HEK293 (cell line): ENCODE results near the gene CCDC178.
A peak's percentile ranks its signal among the peaks of the same experiment; 100 is the strongest.

Source experiments
- CTCF ChIA-PET: fragments of 350-600 bp; formaldehyde crosslinking; extraction: SDS; loops from one replicate; lab custom pipeline; 2021; ENCODE audit warnings: antibody characterized with exemption; lab: Yijun Ruan, JAX
- POLR2A ChIA-PET: fragments of 300-600 bp; formaldehyde crosslinking; extraction: SDS; loops from one replicate; lab custom pipeline; 2020; ENCODE audit warnings: antibody characterized with exemption, inconsistent platforms; lab: Yijun Ruan, JAX
- H3K27ac ChIP-seq: fragments of 200-500 bp; sonication (Bioruptor generic); 2 replicates; pipeline ENCODE4 v1.5.1; 2014; ENCODE audit warnings: low read depth, low read length, control low read depth, inconsistent platforms; ENCODE audit errors: extremely low read depth
- H3K36me3 ChIP-seq, 2 experiments: fragments of 200-500 bp in 1 of 2; sonication (Bioruptor generic) in 1 of 2; 1 replicate in 1 of 2; 2 replicates in 1 of 2; pipeline ENCODE4 v1.5.1; 2014 to 2017; ENCODE audit warnings: inconsistent platforms in 2 of 2, low read length in 2 of 2; ENCODE audit not compliant: control insufficient read depth in 2 of 2, insufficient read depth in 1 of 2
- H3K4me1 ChIP-seq: fragments of 200-500 bp; sonication (Bioruptor generic); 2 replicates; pipeline ENCODE4 v1.5.1; 2014; ENCODE audit warnings: mild to moderate bottlenecking, low read length, inconsistent platforms; ENCODE audit not compliant: control insufficient read depth, insufficient read depth
- H3K4me3 ChIP-seq: 2 replicates; pipeline ENCODE4 v1.5.1; 2011; ENCODE audit warnings: low read depth, mild to moderate bottlenecking, control low read depth, low read length, moderate library complexity
- H3K9me3 ChIP-seq: fragments of 200-500 bp; sonication (Bioruptor generic); 2 replicates; pipeline ENCODE4 v1.5.1; 2014; ENCODE audit warnings: low read depth, low read length, inconsistent platforms; ENCODE audit not compliant: control insufficient read depth, insufficient read depth
- CTCF ChIP-seq: fragments of 450-650 bp; formaldehyde crosslinking; IDR thresholded peaks from 2 replicates; pipeline ENCODE4 v1.5.1; 2016; ENCODE audit warnings: missing biosample characterization, missing genetic modification characterization
- EGR2 ChIP-seq: fragments of 450-650 bp; formaldehyde crosslinking; IDR thresholded peaks from 2 replicates; pipeline ENCODE4 v1.5.1; 2016; ENCODE audit warnings: low read depth, missing biosample characterization, missing genetic modification characterization
- GFI1B ChIP-seq: fragments of 450-650 bp; formaldehyde crosslinking; IDR thresholded peaks from 2 replicates; pipeline ENCODE4 v1.5.1; 2016; ENCODE audit warnings: missing biosample characterization, missing genetic modification characterization
- GLIS2 ChIP-seq: fragments of 450-650 bp; formaldehyde crosslinking; IDR thresholded peaks from 2 replicates; pipeline ENCODE4 v1.5.1; 2016; ENCODE audit warnings: missing biosample characterization, missing genetic modification characterization
- IKZF3 ChIP-seq: fragments of 450-650 bp; IDR thresholded peaks from 2 replicates; pipeline ENCODE4 v1.5.0; 2018; ENCODE audit warnings: missing biosample characterization, mild to moderate bottlenecking, missing genetic modification characterization, moderate library complexity
- KLF9 ChIP-seq: fragments of 450-650 bp; formaldehyde crosslinking; IDR thresholded peaks from 2 replicates; pipeline ENCODE4 v1.5.1; 2016; ENCODE audit warnings: missing biosample characterization, missing genetic modification characterization, low read depth
- MZF1 ChIP-seq: fragments of 450-650 bp; formaldehyde crosslinking; IDR thresholded peaks from 2 replicates; pipeline ENCODE4 v1.5.1; 2017; ENCODE audit warnings: missing biosample characterization, missing genetic modification characterization, borderline replicate concordance
- PBX3 ChIP-seq: sonication (generic); formaldehyde crosslinking; IDR thresholded peaks from 2 replicates; pipeline ENCODE4 v1.8.1; 2022; ENCODE audit warnings: mild to moderate bottlenecking, moderate library complexity, missing genetic modification reagents
- PRDM1 ChIP-seq: fragments of 450-650 bp; formaldehyde crosslinking; IDR thresholded peaks from 2 replicates; pipeline ENCODE4; 2016; ENCODE audit warnings: missing biosample characterization, missing genetic modification characterization
- ZBTB11 ChIP-seq: fragments of 450-650 bp; formaldehyde crosslinking; conservative IDR thresholded peaks from 2 replicates; pipeline ENCODE4 v1.5.1; 2016; ENCODE audit warnings: low read depth, missing biosample characterization, missing genetic modification characterization
- ZBTB17 ChIP-seq: fragments of 450-650 bp; formaldehyde crosslinking; IDR thresholded peaks from 2 replicates; pipeline ENCODE4 v1.5.1; 2016; ENCODE audit warnings: missing biosample characterization, missing genetic modification characterization
- ZBTB20 ChIP-seq: fragments of 450-650 bp; formaldehyde crosslinking; IDR thresholded peaks from 2 replicates; pipeline ENCODE4 v1.5.1; 2016; ENCODE audit warnings: missing biosample characterization, missing genetic modification characterization
- ZBTB26 ChIP-seq: fragments of 450-650 bp; formaldehyde crosslinking; optimal IDR thresholded peaks from 2 replicates; pipeline ENCODE3; 2016; ENCODE audit warnings: missing biosample characterization, mild to moderate bottlenecking, missing genetic modification characterization
- ZBTB48 ChIP-seq: fragments of 450-650 bp; formaldehyde crosslinking; IDR thresholded peaks from 2 replicates; pipeline ENCODE4 v1.5.1; 2016; ENCODE audit warnings: missing biosample characterization, missing genetic modification characterization
- ZBTB8A ChIP-seq: fragments of 450-650 bp; formaldehyde crosslinking; IDR thresholded peaks from 2 replicates; pipeline ENCODE4 v1.5.1; 2016; ENCODE audit warnings: missing biosample characterization, missing genetic modification characterization
- ZNF112 ChIP-seq: fragments of 450-650 bp; formaldehyde crosslinking; IDR thresholded peaks from 2 replicates; pipeline ENCODE4 v1.5.0; 2017; ENCODE audit warnings: missing biosample characterization, missing genetic modification characterization
- ZNF146 ChIP-seq: fragments of 450-650 bp; formaldehyde crosslinking; IDR thresholded peaks from 2 replicates; pipeline ENCODE4 v1.5.1; 2016; ENCODE audit warnings: missing biosample characterization, missing genetic modification characterization
- ZNF280D ChIP-seq: fragments of 450-650 bp; formaldehyde crosslinking; IDR thresholded peaks from 2 replicates; pipeline ENCODE4 v1.5.1; 2016; ENCODE audit warnings: missing biosample characterization, missing genetic modification characterization
- ZNF292 ChIP-seq: fragments of 450-650 bp; formaldehyde crosslinking; IDR thresholded peaks from 2 replicates; pipeline ENCODE4 v1.5.1; 2016; ENCODE audit warnings: low read depth, missing biosample characterization, missing genetic modification characterization, borderline replicate concordance
- ZNF335 ChIP-seq: fragments of 450-650 bp; formaldehyde crosslinking; conservative IDR thresholded peaks from 2 replicates; pipeline ENCODE4 v1.5.1; 2016; ENCODE audit warnings: missing biosample characterization, missing genetic modification characterization
- ZNF366 ChIP-seq: fragments of 450-650 bp; formaldehyde crosslinking; conservative IDR thresholded peaks from 2 replicates; pipeline ENCODE4 v1.5.1; 2016; ENCODE audit warnings: missing biosample characterization, missing genetic modification characterization
- ZNF558 ChIP-seq: fragments of 450-650 bp; formaldehyde crosslinking; IDR thresholded peaks from 2 replicates; pipeline ENCODE4 v1.5.1; 2016; ENCODE audit warnings: missing biosample characterization, missing genetic modification characterization
- ZNF600 ChIP-seq: fragments of 450-650 bp; formaldehyde crosslinking; IDR thresholded peaks from 2 replicates; pipeline ENCODE4 v1.5.1; 2016; ENCODE audit warnings: missing biosample characterization, missing genetic modification characterization
- ZNF623 ChIP-seq: fragments of 450-650 bp; formaldehyde crosslinking; IDR thresholded peaks from 2 replicates; pipeline ENCODE4 v1.5.1; 2016; ENCODE audit warnings: missing biosample characterization, missing genetic modification characterization
- ZNF629 ChIP-seq: fragments of 450-650 bp; formaldehyde crosslinking; IDR thresholded peaks from 2 replicates; pipeline ENCODE4 v1.5.1; 2017; ENCODE audit warnings: missing biosample characterization, missing genetic modification characterization
- ZXDB ChIP-seq: fragments of 450-650 bp; formaldehyde crosslinking; IDR thresholded peaks from 2 replicates; pipeline ENCODE4 v1.5.1; 2016; ENCODE audit warnings: missing biosample characterization, missing genetic modification characterization

The CCDC178 gene

GRCh38 chr18:33440060-33441043, at the start of gene CCDC178:
Gene CCDC178, minus strand, starts transcription at chr18:33440721. Its CDS starts 28,633 bp downstream, at chr18:33412088.
- Histone ChIP-seq H3K9me3 (no peaks in the 10 kb centered on the region), H3K4me3 (peak within 1 kb of the TSS; percentile 48), H3K4me1 (no peaks in the 10 kb centered on the region), H3K27ac (peak within 1 kb of the TSS; percentile 54; the same call in 1 of the 2 replicates), H3K36me3 (no peaks in the 10 kb centered on the region)
- ChIA-PET CTCF (interaction anchor here (0.6 to 2.4 kb wide), 12 partner anchors 15 to 1335 kb away, joined by 3 to 8 read pairs (median 3); no protein-coding TSS in a partner anchor), POLR2A (no interaction called here)
- TF ChIP-seq ZNF366 (0 out of 2 replicates have a peak, but pooled peaks have one; percentile 18), PRDM1 (tag by site-specific recombination) (peak; percentile 91), ZNF600 (tag by site-specific recombination) (0 out of 2 replicates have a peak, but pooled peaks have one; percentile 20), IKZF3 (tag by site-specific recombination) (0 out of 2 replicates have a peak, but pooled peaks have one; percentile 10), ZNF335 (tag by site-specific recombination) (peak; percentile 87), ZNF292 (tag by site-specific recombination) (no peak), ZNF112 (tag by site-specific recombination) (no peak), ZNF146 (tag by site-specific recombination) (no peak), ZXDB (tag by site-specific recombination) (peak; percentile 79), PBX3 (CRISPR knock-in tag) (no peak), GLIS2 (tag by site-specific recombination) (peak; percentile 35; the same call in 1 of the 2 replicates), GFI1B (tag by site-specific recombination) (no peak), ZNF629 (tag by site-specific recombination) (no peak), ZBTB17 (tag by site-specific recombination) (peak; percentile 62; the same call in 1 of the 2 replicates), ZNF280D (tag by site-specific recombination) (no peak), ZBTB8A (tag by site-specific recombination) (peak; percentile 88), ZBTB48 (tag by site-specific recombination) (peak; percentile 45; the same call in 1 of the 2 replicates), KLF9 (tag by site-specific recombination) (peak; percentile 41), ZNF623 (tag by site-specific recombination) (no peak), CTCF (tag by site-specific recombination) (peak; percentile 22; the same call in 1 of the 2 replicates), ZNF558 (tag by site-specific recombination) (no peak), MZF1 (tag by site-specific recombination) (peak; percentile 58; the same call in 1 of the 2 replicates), EGR2 (tag by site-specific recombination) (peak; percentile 42; the same call in 1 of the 2 replicates), ZBTB11 (tag by site-specific recombination) (peak; percentile 91), ZBTB20 (tag by site-specific recombination) (peak; percentile 36; the same call in 1 of the 2 replicates), ZBTB26 (tag by site-specific recombination) (peak; percentile 73)
